Stomach smooth muscle (tissue), 2 donors: ENCODE results near the gene MPRIP.

Experiments
- H3K27ac ChIP-seq: one replicate; pipeline ENCODE4 v1.7.0; 2013; ENCODE audit warnings: mild to moderate bottlenecking, low read length, inconsistent platforms
- H3K27me3 ChIP-seq, 2 donors: one replicate each; pipeline ENCODE4 v1.7.0; 2013; ENCODE audit warnings: low read length in 2 of 2; ENCODE audit not compliant: insufficient read depth in 2 of 2, control insufficient read depth in 1 of 2
- H3K36me3 ChIP-seq, 2 donors: one replicate each; pipeline ENCODE4 v1.7.0; 2013; ENCODE audit warnings: low read length in 2 of 2; ENCODE audit not compliant: control insufficient read depth in 2 of 2, insufficient read depth in 2 of 2
- H3K4me1 ChIP-seq: one replicate; pipeline ENCODE4 v1.7.0; 2013; ENCODE audit warnings: low read length; ENCODE audit not compliant: control insufficient read depth, insufficient read depth
- H3K4me3 ChIP-seq, 2 donors: one replicate each; pipeline ENCODE4 v1.7.0; 2013; ENCODE audit warnings: low read length in 2 of 2
- H3K9ac ChIP-seq, 2 donors: one replicate each; pipeline ENCODE4 v1.7.0; 2013; ENCODE audit warnings: low read length in 2 of 2, mild to moderate bottlenecking in 1 of 2
- H3K9me3 ChIP-seq, 2 donors: one replicate each; pipeline ENCODE4 v1.7.0; 2013; ENCODE audit warnings: low read length in 2 of 2; ENCODE audit not compliant: control insufficient read depth in 2 of 2
- donor health status: healthy.
- donor health status: Pancreatic carcinoma.

MPRIP gene

GRCh38 chr17:17159571-17159970, 117.3 kb downstream of the MPRIP start:
- peaks cover 49 to 73% of the 10 kb centered on the region in 2 donors for H3K36me3 ChIP-seq

DNA sequence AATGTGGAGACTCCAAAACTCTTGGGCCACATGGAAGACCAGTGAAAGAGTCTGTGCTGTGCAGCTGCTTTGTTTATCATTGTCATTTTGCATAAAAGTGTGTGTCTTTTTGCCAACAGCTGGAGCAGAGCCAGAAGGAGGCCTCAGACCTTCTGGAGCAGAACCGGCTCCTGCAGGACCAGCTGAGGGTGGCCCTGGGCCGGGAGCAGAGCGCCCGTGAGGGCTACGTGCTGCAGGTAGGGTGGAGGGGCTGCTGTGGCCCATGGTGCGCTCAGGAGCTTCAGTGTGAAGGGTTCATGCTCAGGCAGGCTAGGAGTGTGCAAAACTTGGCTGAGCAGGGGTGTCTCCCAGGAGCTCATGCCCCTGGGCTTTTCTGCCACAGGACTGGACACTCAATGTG, 118.9 kb downstream of the MPRIP start:
- H3K36me3 ChIP-seq = peaks cover 59 to 73% of the 10 kb centered on the region in 2 donors
- no peaks in the 10 kb centered on the region for H3K27me3 ChIP-seq

More at GRCh38 chr17:17159571-17159970, 117.3 kb downstream of the MPRIP start:
- Histone ChIP-seq H3K4me1 (no peaks in the 10 kb centered on the region), H3K4me3 (no peak overlapping the region), H3K9me3 (no peaks in the 10 kb centered on the region), H3K9ac (no peak overlapping the region), H3K27ac (no peak overlapping the region), H3K27me3 (no peaks in the 10 kb centered on the region)

DNA sequence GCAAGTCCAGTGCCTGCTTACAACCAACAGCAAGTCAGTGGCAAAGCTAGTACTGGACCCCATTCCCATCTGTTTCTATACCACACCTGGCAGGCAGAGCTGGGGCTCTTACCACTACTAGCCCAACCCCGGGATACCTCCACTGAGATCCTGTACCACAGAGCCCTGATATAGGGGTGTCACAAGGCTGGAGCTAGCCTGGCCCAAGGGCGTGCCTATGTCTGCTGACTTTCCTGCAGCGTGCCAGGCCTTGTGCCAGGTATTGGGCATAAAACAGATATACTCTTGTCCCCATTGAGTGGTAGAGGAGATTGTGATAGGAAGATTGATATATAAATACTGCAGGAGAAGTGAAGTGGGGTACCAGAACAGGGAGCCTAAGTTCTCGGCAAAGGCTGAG, 119.5 kb downstream of the MPRIP start:
- peaks cover 56 to 74% of the 10 kb centered on the region in 2 donors for H3K36me3 ChIP-seq
- H3K27ac ChIP-seq = no peak overlapping the region
- no peaks in the 10 kb centered on the region for H3K9me3 ChIP-seq
- H3K4me1 ChIP-seq = no peaks in the 10 kb centered on the region
- H3K4me3 ChIP-seq = no peak overlapping the region
- no peak overlapping the region for H3K9ac ChIP-seq
- no peaks in the 10 kb centered on the region for H3K27me3 ChIP-seq

More for the DNA sequence above, 118.9 kb downstream of the MPRIP start:
- H3K9ac ChIP-seq = no peak overlapping the region
- no peak overlapping the region for H3K4me3 ChIP-seq
- no peaks in the 10 kb centered on the region for H3K9me3 ChIP-seq
- no peak overlapping the region for H3K27ac ChIP-seq
- H3K4me1 ChIP-seq = no peaks in the 10 kb centered on the region

GRCh38 chr17:17164156-17164555, 121.9 kb downstream of the MPRIP start:
- Histone ChIP-seq H3K27ac (no peak overlapping the region), H3K36me3 (peaks cover 49 to 79% of the 10 kb centered on the region in 2 donors), H3K4me1 (no peaks in the 10 kb centered on the region)

GRCh38 chr17:17164676-17165075, 122.4 kb downstream of the MPRIP start:
- Histone ChIP-seq H3K4me1 (no peaks in the 10 kb centered on the region), H3K9me3 (no peaks in the 10 kb centered on the region), H3K36me3 (peaks cover 48 to 76% of the 10 kb centered on the region in 2 donors), H3K9ac (no peak overlapping the region), H3K27me3 (no peaks in the 10 kb centered on the region), H3K4me3 (no peak overlapping the region), H3K27ac (no peak overlapping the region)

More at GRCh38 chr17:17164156-17164555, 121.9 kb downstream of the MPRIP start:
- Histone ChIP-seq H3K27me3 (no peaks in the 10 kb centered on the region), H3K9ac (no peak overlapping the region), H3K4me3 (no peak overlapping the region), H3K9me3 (no peaks in the 10 kb centered on the region)

DNA sequence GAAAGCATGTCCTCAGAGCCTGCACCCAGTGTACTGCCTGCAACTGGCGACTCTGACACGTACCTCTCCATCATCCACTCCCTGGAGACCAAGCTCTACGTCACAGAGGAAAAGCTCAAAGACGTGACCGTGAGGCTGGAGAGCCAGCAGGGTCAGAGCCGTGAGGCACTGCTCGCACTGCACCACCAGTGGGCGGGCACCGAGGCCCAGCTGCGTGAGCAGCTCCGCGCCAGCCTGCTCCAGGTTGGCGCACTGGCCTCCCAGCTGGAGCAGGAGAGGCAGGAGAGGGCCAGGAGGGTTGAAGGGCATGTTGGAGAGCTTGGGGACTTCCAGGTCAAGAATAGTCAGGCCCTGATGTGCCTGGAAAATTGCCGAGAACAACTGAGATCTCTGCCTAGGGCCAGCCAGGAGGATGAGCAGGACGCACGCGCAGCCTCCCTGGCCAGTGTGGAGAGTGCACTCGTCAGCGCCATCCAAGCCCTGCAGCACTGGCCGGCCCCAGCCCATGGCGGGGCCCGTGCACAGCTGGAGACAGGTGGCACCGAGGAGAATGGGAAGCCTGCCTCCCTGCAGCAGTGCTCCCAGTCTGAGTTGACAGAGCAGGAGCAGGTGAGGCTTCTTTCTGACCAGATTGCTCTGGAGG, 123.5 kb downstream of the MPRIP start:
- H3K27ac ChIP-seq = no peak overlapping the region
- H3K9me3 ChIP-seq = no peaks in the 10 kb centered on the region
- H3K27me3 ChIP-seq = no peaks in the 10 kb centered on the region
- H3K36me3 ChIP-seq = peaks cover 46 to 76% of the 10 kb centered on the region in 2 donors
- H3K4me1 ChIP-seq = no peaks in the 10 kb centered on the region
- H3K4me3 ChIP-seq = no peak overlapping the region
- H3K9ac ChIP-seq = no peak overlapping the region

DNA sequence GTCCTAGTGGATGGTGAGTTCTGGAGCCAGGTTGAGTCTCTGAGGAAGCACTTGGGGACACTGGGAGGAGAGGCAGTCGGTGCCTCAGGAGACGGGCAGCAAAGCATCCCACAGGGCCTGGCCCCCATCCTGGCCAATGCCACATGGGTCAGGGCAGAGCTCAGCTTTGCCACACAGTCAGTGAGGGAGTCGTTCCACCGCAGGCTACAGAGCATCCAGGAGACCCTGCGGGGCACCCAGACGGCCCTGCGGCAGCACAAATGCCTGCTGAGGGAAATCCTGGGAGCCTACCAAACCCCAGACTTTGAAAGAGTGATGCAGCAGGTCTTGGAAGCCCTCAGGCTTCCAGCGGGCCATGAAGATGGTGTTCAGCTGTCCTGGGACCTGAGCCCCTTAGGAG, 124.2 kb downstream of the MPRIP start:
- Histone ChIP-seq H3K27me3 (no peaks in the 10 kb centered on the region), H3K4me3 (no peak overlapping the region), H3K36me3 (peaks cover 42 to 70% of the 10 kb centered on the region in 2 donors), H3K27ac (no peak overlapping the region), H3K4me1 (no peaks in the 10 kb centered on the region), H3K9ac (no peak overlapping the region), H3K9me3 (no peaks in the 10 kb centered on the region)

- Histone ChIP-seq H3K27me3 (no peaks in the 10 kb centered on the region), H3K9me3 (no peaks in the 10 kb centered on the region), H3K27ac (no peak overlapping the region), H3K9ac (no peak overlapping the region), H3K36me3 (peaks cover 41 to 66% of the 10 kb centered on the region in 2 donors), H3K4me1 (no peaks in the 10 kb centered on the region), H3K4me3 (no peak overlapping the region)
Measured at GRCh38 chr17:17167356-17167755, 125.1 kb downstream of the MPRIP start.

- Histone ChIP-seq H3K27me3 (no peaks in the 10 kb centered on the region), H3K4me1 (no peaks in the 10 kb centered on the region), H3K9me3 (no peaks in the 10 kb centered on the region), H3K9ac (no peak overlapping the region), H3K4me3 (no peak overlapping the region), H3K36me3 (peaks cover 41 to 65% of the 10 kb centered on the region in 2 donors), H3K27ac (no peak overlapping the region)
Measured at GRCh38 chr17:17167986-17168385, 125.7 kb downstream of the MPRIP start.

GRCh38 chr17:17168401-17168800, 126.1 kb downstream of the MPRIP start:
- Histone ChIP-seq H3K9ac (no peak overlapping the region), H3K27me3 (no peaks in the 10 kb centered on the region), H3K4me3 (no peak overlapping the region), H3K9me3 (no peaks in the 10 kb centered on the region), H3K36me3 (peaks cover 44 to 67% of the 10 kb centered on the region in 2 donors), H3K27ac (no peak overlapping the region), H3K4me1 (no peaks in the 10 kb centered on the region)

DNA sequence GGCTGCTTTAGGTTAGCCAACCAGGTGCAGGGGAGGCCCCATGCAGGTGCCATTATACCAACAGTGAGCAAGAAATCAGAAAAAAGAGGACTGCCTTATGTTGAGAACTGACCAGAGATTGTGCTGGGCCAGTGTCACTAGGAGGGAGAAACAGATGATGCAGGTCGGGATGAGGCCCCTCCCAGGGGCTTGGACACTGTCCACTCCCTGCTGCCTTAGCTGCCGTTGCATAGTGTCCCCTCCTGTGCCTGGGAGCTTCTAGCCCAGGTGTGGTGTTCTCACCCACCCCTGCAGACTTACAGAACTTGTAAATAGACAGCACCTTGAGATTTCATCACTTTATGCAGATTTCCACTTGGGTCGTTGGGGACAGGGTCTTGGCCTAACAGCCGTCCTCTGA, 127.1 kb downstream of the MPRIP start:
- Histone ChIP-seq H3K4me1 (no peaks in the 10 kb centered on the region), H3K27me3 (no peaks in the 10 kb centered on the region), H3K27ac (no peak overlapping the region), H3K36me3 (peaks cover 50 to 70% of the 10 kb centered on the region in 2 donors), H3K9me3 (no peaks in the 10 kb centered on the region), H3K4me3 (no peak overlapping the region), H3K9ac (no peak overlapping the region)
